Retinal pigment epithelial cell (primary cell): Measurements from ENCODE around the gene C16orf74.

Experiments
- DNase-seq: peaks from one replicate; pipeline ENCODE4 v3.0.0-alpha.2; 2010; ENCODE audit warnings: low read depth
- H3K4me3 ChIP-seq: 2 replicates; pipeline ENCODE4 v1.5.1; 2011; ENCODE audit warnings: mild to moderate bottlenecking, low read length, control low read depth, moderate library complexity
- CTCF ChIP-seq: conservative IDR thresholded peaks from 2 replicates; pipeline ENCODE4 v1.5.1; 2011; ENCODE audit warnings: low read depth, low read length, control low read depth, inconsistent platforms

Gene C16orf74

GRCh38 chr16:85783441-85783840 lies 32.5 kb upstream of the C16orf74 start:
- no peak overlapping the region for H3K4me3 ChIP-seq
- DNase-seq, result no peak
- no peak for TF ChIP-seq CTCF

- no peak for TF ChIP-seq CTCF
- no peak overlapping the region for H3K4me3 ChIP-seq
- no peak for DNase-seq
Measured at GRCh38 chr16:85782451-85782850, 31.6 kb upstream of the C16orf74 start.

- H3K4me3 ChIP-seq, result no peak overlapping the region
- no peak for DNase-seq
- TF ChIP-seq CTCF, result no peak
Measured at GRCh38 chr16:85781695-85782370, 30.9 kb upstream of the C16orf74 start.

GRCh38 chr16:85781156-85781555 lies 30.3 kb upstream of the C16orf74 start:
- TF ChIP-seq CTCF, result no peak
- H3K4me3 ChIP-seq, result no peak overlapping the region
- DNase-seq, result no peak

- H3K4me3 ChIP-seq, result no peak overlapping the region
- no peak for DNase-seq
- no peak for TF ChIP-seq CTCF
Measured at GRCh38 chr16:85780281-85780680, 29.4 kb upstream of the C16orf74 start.

GRCh38 chr16:85778873-85779272 lies 28.0 kb upstream of the C16orf74 start:
- no peak overlapping the region for H3K4me3 ChIP-seq
- TF ChIP-seq CTCF, result no peak
- DNase-seq, result no peak

- DNase-seq, result no peak
- TF ChIP-seq CTCF, result no peak
Measured at GRCh38 chr16:85777583-85778310, 26.9 kb upstream of the C16orf74 start.

More at GRCh38 chr16:85777583-85778310, 26.9 kb upstream of the C16orf74 start:
- H3K4me3 ChIP-seq, result no peak overlapping the region
